Mesenchymal stem cell (in vitro differentiated cells and primary cell): ENCODE measurements around the gene CNOT2.

Experiments
- DNase-seq: peaks from one replicate; pipeline ENCODE4 v3.0.0-alpha.2; 2013
- H2AFZ ChIP-seq: one replicate; pipeline ENCODE4 v1.6.1; 2013; ENCODE audit warnings: low read depth, mild to moderate bottlenecking, control low read depth, inconsistent platforms, low read length, moderate library complexity
- H2AK5ac ChIP-seq: 2 replicates; pipeline ENCODE4 v1.6.1; 2013; ENCODE audit warnings: low read length, moderate library complexity, mild to moderate bottlenecking, inconsistent platforms; ENCODE audit not compliant: severe bottlenecking
- H2BK120ac ChIP-seq: one replicate; pipeline ENCODE4 v1.6.1; 2013; ENCODE audit warnings: low read depth, mild to moderate bottlenecking, inconsistent platforms, low read length, moderate library complexity
- H2BK12ac ChIP-seq, 2 experiments: one replicate each; pipeline ENCODE4 v1.6.1; 2013; ENCODE audit warnings: inconsistent platforms in 2 of 2, low read length in 2 of 2, mild to moderate bottlenecking in 2 of 2, moderate library complexity in 2 of 2, control low read depth in 1 of 2
- H2BK15ac ChIP-seq: one replicate; pipeline ENCODE4 v1.6.1; 2013; ENCODE audit warnings: mild to moderate bottlenecking, low read depth, inconsistent platforms; ENCODE audit not compliant: poor library complexity, severe bottlenecking
- H2BK5ac ChIP-seq: 2 replicates; pipeline ENCODE4 v1.6.1; 2013; ENCODE audit warnings: low read depth, mild to moderate bottlenecking, low read length, control low read depth, inconsistent platforms; ENCODE audit not compliant: poor library complexity, severe bottlenecking
- H3K14ac ChIP-seq, 2 experiments: one replicate each; pipeline ENCODE4 v1.6.1; 2013; ENCODE audit warnings: inconsistent platforms in 2 of 2, low read length in 2 of 2, control low read depth in 1 of 2, mild to moderate bottlenecking in 1 of 2, moderate library complexity in 1 of 2
- H3K18ac ChIP-seq, 2 experiments: one replicate each; pipeline ENCODE4 v1.6.1; 2013; ENCODE audit warnings: inconsistent platforms in 2 of 2, low read length in 2 of 2, control low read depth in 1 of 2, low read depth in 1 of 2, mild to moderate bottlenecking in 1 of 2
- H3K23ac ChIP-seq, 2 experiments: one replicate each; pipeline ENCODE4 v1.6.1; 2013; ENCODE audit warnings: inconsistent platforms in 2 of 2, low read length in 2 of 2, mild to moderate bottlenecking in 2 of 2, moderate library complexity in 2 of 2, control low read depth in 1 of 2
- H3K27ac ChIP-seq: 2 replicates; pipeline ENCODE4 v1.5.1; 2013; ENCODE audit warnings: mild to moderate bottlenecking, moderate library complexity, low read length, control low read depth, inconsistent platforms; ENCODE audit not compliant: poor library complexity, severe bottlenecking
- H3K27me3 ChIP-seq, 2 experiments: 2 replicates each; pipeline versions ENCODE4 v1.6.1 to v1.7.0; 2013; ENCODE audit warnings: low read length in 2 of 2, mild to moderate bottlenecking in 2 of 2, moderate library complexity in 2 of 2, control low read depth in 1 of 2, inconsistent platforms in 1 of 2; ENCODE audit not compliant: control insufficient read depth in 1 of 2, insufficient read depth in 1 of 2
- H3K36me3 ChIP-seq, 2 experiments: 2 replicates each; pipeline versions ENCODE4 v1.6.1 to v1.7.0; 2013; ENCODE audit warnings: low read length in 2 of 2, control low read depth in 1 of 2, inconsistent platforms in 1 of 2, low read depth in 1 of 2, mild to moderate bottlenecking in 1 of 2; ENCODE audit not compliant: insufficient read depth in 2 of 2, control insufficient read depth in 1 of 2
- H3K4ac ChIP-seq, 2 experiments: one replicate each; pipeline ENCODE4 v1.6.1; 2013; ENCODE audit warnings: inconsistent platforms in 2 of 2, low read length in 2 of 2, mild to moderate bottlenecking in 2 of 2, moderate library complexity in 2 of 2, control low read depth in 1 of 2, low read depth in 1 of 2
- H3K4me1 ChIP-seq: 2 replicates; pipeline ENCODE4 v1.6.1; 2013; ENCODE audit warnings: low read depth, low read length, control low read depth; ENCODE audit not compliant: control insufficient read depth, insufficient read depth
- H3K4me2 ChIP-seq: 2 replicates; pipeline ENCODE4 v1.6.1; 2013; ENCODE audit warnings: low read length, mild to moderate bottlenecking, inconsistent platforms; ENCODE audit not compliant: poor library complexity, severe bottlenecking
- H3K4me3 ChIP-seq, 2 experiments: 2 replicates each; pipeline versions ENCODE4 v1.5.1 to v1.7.0; 2013; ENCODE audit warnings: low read length in 2 of 2, mild to moderate bottlenecking in 2 of 2, control low read depth in 1 of 2, low read depth in 1 of 2; ENCODE audit not compliant: insufficient read depth in 1 of 2
- H3K79me1 ChIP-seq: replicated peaks from 2 replicates; pipeline ENCODE4 v1.6.1; 2013; ENCODE audit warnings: mild to moderate bottlenecking, control low read depth, low read length, inconsistent platforms; ENCODE audit not compliant: poor library complexity, severe bottlenecking
- H3K9ac ChIP-seq: 2 replicates; pipeline ENCODE4 v1.7.0; 2013; ENCODE audit warnings: mild to moderate bottlenecking, low read length, moderate library complexity
- H3K9me3 ChIP-seq: 2 replicates; pipeline ENCODE4 v1.7.0; 2013; ENCODE audit warnings: mild to moderate bottlenecking, low read length; ENCODE audit not compliant: control insufficient read depth
- H4K8ac ChIP-seq: one replicate; pipeline ENCODE4 v1.6.1; 2013; ENCODE audit warnings: inconsistent platforms, mild to moderate bottlenecking, low read length, moderate library complexity
- H4K91ac ChIP-seq: one replicate; pipeline ENCODE4 v1.6.1; 2013; ENCODE audit warnings: mild to moderate bottlenecking, low read length, inconsistent platforms
- WGBS: methylation state at CpG from one replicate; pipeline ENCODE4 v1.1.7; 2013; ENCODE audit warnings: mixed read lengths; 5-methylcytosine and 5-hydroxymethylcytosine counted together

CNOT2 gene

GRCh38 chr12:70317781-70318180 lies 74.5 kb downstream of the CNOT2 start:
- Histone ChIP-seq H2AK5ac (no peak overlapping the region), H3K4ac (no peak overlapping the region), H3K14ac (no peak overlapping the region), H3K27ac (no peak overlapping the region), H3K9me3 (no peaks in the 10 kb centered on the region), H2BK12ac (no peak overlapping the region), H2BK5ac (no peak overlapping the region), H3K9ac (no peak overlapping the region), H4K91ac (no peak overlapping the region), H3K23ac (no peak overlapping the region), H3K79me1 (peaks cover 3% of the 10 kb centered on the region), H2BK120ac (no peak overlapping the region), H3K27me3 (no peaks in the 10 kb centered on the region), H2BK15ac (no peak overlapping the region), H3K4me3 (no peak overlapping the region), H3K4me1 (no peaks in the 10 kb centered on the region), H3K4me2 (no peak overlapping the region), H2AFZ (no peak overlapping the region), H3K18ac (no peak overlapping the region), H4K8ac (no peak overlapping the region), H3K36me3 (peaks cover 0 to 57% of the 10 kb centered on the region in 2 experiments)
- 100% methylated on average over 3 of the region's 3 CpGs for WGBS
- DNase-seq, result no peak

GRCh38 chr12:70319605-70320004 lies 76.4 kb downstream of the CNOT2 start:
- H3K27me3 ChIP-seq, result no peaks in the 10 kb centered on the region
- no CpG with 5 or more reads among the region's 4 CpGs for WGBS
- H2BK5ac ChIP-seq, result no peak overlapping the region
- H3K14ac ChIP-seq, result no peak overlapping the region
- no peak overlapping the region for H4K91ac ChIP-seq
- no peak overlapping the region for H3K27ac ChIP-seq
- no peak overlapping the region for H3K4ac ChIP-seq
- H3K18ac ChIP-seq, result no peak overlapping the region
- no peak overlapping the region for H3K9ac ChIP-seq
- H2BK120ac ChIP-seq, result no peak overlapping the region
- H3K9me3 ChIP-seq, result no peaks in the 10 kb centered on the region
- H4K8ac ChIP-seq, result no peak overlapping the region
- no peak overlapping the region for H3K4me2 ChIP-seq
- H2BK12ac ChIP-seq, result no peak overlapping the region
- H3K4me1 ChIP-seq, result no peaks in the 10 kb centered on the region
- peaks cover 0 to 60% of the 10 kb centered on the region in 2 experiments for H3K36me3 ChIP-seq
- no peak overlapping the region for H2AFZ ChIP-seq
- no peak overlapping the region for H2BK15ac ChIP-seq
- H3K23ac ChIP-seq, result no peak overlapping the region
- no peak for DNase-seq
- H2AK5ac ChIP-seq, result no peak overlapping the region
- H3K79me1 ChIP-seq, result peaks cover 9% of the 10 kb centered on the region
- H3K4me3 ChIP-seq, result no peak overlapping the region

GRCh38 chr12:70321191-70321590 lies 78.0 kb downstream of the CNOT2 start:
- H3K4me1 ChIP-seq, result no peaks in the 10 kb centered on the region
- H3K9me3 ChIP-seq, result no peaks in the 10 kb centered on the region
- H3K4ac ChIP-seq, result no peak overlapping the region
- H2BK5ac ChIP-seq, result no peak overlapping the region
- H3K4me3 ChIP-seq, result no peak overlapping the region
- DNase-seq, result no peak
- WGBS, result 98% methylated on average over 2 of the region's 2 CpGs
- H2BK12ac ChIP-seq, result no peak overlapping the region
- peaks cover 12% of the 10 kb centered on the region for H3K79me1 ChIP-seq
- H4K91ac ChIP-seq, result no peak overlapping the region
- no peak overlapping the region for H2AK5ac ChIP-seq
- no peak overlapping the region for H3K14ac ChIP-seq
- no peak overlapping the region for H2BK15ac ChIP-seq
- no peak overlapping the region for H3K23ac ChIP-seq
- peaks cover 0 to 67% of the 10 kb centered on the region in 2 experiments for H3K36me3 ChIP-seq
- no peak overlapping the region for H3K9ac ChIP-seq
- H2AFZ ChIP-seq, result no peak overlapping the region
- no peak overlapping the region for H3K18ac ChIP-seq
- no peaks in the 10 kb centered on the region for H3K27me3 ChIP-seq
- H3K4me2 ChIP-seq, result no peak overlapping the region
- no peak overlapping the region for H4K8ac ChIP-seq
- H2BK120ac ChIP-seq, result no peak overlapping the region
- H3K27ac ChIP-seq, result no peak overlapping the region

GRCh38 chr12:70327541-70327940 lies 84.3 kb downstream of the CNOT2 start:
- no peak overlapping the region for H2BK15ac ChIP-seq
- H2BK120ac ChIP-seq, result no peak overlapping the region
- no peak overlapping the region for H3K23ac ChIP-seq
- H3K18ac ChIP-seq, result no peak overlapping the region
- no peak overlapping the region for H2BK5ac ChIP-seq
- WGBS, result 98% methylated on average over 2 of the region's 2 CpGs
- no peak overlapping the region for H3K14ac ChIP-seq
- H4K91ac ChIP-seq, result no peak overlapping the region
- no peak overlapping the region for H3K4me3 ChIP-seq
- no peak overlapping the region for H3K4me2 ChIP-seq
- peaks cover 18% of the 10 kb centered on the region for H3K79me1 ChIP-seq
- no peak overlapping the region for H3K27ac ChIP-seq
- no peak for DNase-seq
- no peak overlapping the region for H2AK5ac ChIP-seq
- no peak overlapping the region for H2BK12ac ChIP-seq
- no peaks in the 10 kb centered on the region for H3K4me1 ChIP-seq
- H3K4ac ChIP-seq, result no peak overlapping the region
- H3K9me3 ChIP-seq, result no peaks in the 10 kb centered on the region
- H2AFZ ChIP-seq, result no peak overlapping the region
- no peak overlapping the region for H4K8ac ChIP-seq
- H3K9ac ChIP-seq, result no peak overlapping the region
- no peaks in the 10 kb centered on the region for H3K27me3 ChIP-seq
- peaks cover 0 to 50% of the 10 kb centered on the region in 2 experiments for H3K36me3 ChIP-seq
